HG03045 (cell line): ENCODE data around the gene PKMYT1.

Source experiments
- ATAC-seq: cut with Tn5 transposase; IDR thresholded peaks from one replicate; pipeline ENCODE4 v1.9.1; 2021; ENCODE audit warnings: mild to moderate bottlenecking, moderate library complexity; ENCODE audit not compliant: unreplicated experiment

Gene PKMYT1

DNA sequence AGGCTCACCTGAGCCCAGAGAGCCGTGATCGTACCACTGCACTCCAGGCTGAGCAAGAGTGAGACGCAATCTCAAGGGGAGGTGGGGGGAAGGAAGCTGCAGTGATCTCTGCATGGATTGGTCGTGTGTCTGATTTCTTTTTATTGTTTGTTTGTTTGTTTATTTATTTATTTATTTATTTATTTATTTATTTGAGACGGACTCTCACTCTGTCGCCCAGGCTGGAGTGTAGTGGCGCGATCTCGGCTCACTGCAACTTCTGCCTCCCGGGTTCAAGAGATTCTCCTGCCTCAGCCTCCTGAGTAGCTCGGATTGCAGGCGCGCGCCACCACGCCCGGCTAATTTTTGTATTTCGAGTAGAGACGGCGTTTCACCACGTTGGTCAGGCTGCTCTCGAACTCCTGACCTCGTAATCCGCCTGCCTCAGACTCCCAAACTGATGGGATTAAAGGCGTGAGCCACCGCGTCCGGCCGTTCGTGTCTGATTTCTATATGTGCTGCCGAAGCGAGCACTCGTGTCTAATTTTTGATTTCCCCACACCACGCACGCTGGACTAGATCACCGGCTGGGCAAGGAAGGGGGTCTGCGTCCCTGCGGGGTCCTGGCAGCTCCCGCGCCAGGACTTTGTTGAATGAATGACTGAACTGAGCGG, 39.5 kb upstream of the PKMYT1 start:
- ATAC-seq = no peak

DNA sequence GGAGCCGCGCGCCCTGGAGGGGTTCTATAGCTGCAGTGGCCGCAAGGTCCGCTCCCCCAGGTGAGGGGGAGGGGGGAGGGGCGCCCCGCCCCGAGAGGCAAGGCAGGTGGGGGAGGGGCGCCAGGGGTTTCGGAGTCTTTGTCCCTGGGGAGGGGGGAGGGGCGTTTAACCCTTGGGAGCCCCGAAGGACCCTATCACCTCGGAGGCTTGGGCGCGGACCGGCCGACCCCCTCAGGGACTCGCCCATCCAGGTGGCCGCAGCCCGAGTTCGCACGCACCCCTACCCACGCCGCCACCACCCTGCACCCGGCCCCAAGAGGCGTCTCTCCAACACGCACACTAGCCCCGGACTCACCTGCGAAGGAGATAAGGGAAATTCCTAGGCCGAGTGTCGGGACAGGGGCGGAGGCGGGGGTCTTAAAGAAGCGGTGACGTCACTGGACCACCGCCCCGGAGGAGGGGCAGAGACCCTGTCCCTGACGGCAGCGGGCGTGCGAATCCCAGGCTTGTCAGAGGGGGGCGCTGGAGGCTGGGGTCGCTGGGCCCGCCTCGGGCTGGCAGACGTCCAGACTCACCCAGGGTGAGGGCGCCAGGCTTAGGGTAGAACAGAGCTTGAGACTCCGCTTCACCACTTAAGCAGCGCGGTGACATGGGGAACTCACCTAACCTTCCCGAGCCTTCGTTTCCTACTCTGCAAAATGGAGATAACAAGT, 37.7 kb upstream of the PKMYT1 start, which contains the start of gene CLDN6:
TSS of gene CLDN6 (minus strand) at position 390 of the 713 bp plus-strand sequence. CDS start 2,162 bp downstream, outside the sequence.
- ATAC-seq = no peak

DNA sequence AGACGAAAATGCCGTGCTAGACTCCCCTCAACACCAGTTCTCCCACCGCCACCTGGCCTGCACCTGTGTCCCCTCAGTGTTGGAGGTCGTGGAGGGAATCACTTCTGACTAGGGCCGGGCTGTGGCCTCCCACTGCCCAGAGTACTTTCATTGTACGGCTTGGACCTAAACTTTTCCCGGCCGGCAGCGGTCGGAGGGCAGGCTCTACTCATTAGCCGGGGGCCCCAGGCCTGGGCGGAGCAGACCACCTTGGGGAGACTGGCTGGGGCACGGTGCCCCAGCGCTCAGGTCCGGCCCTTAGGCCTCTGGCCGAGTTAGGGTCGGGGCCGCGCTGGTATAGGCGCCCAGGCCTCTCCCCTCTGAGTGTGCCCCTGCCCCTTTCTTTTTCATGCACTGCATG, 37.1 kb upstream of the PKMYT1 start:
- no peak for ATAC-seq

DNA sequence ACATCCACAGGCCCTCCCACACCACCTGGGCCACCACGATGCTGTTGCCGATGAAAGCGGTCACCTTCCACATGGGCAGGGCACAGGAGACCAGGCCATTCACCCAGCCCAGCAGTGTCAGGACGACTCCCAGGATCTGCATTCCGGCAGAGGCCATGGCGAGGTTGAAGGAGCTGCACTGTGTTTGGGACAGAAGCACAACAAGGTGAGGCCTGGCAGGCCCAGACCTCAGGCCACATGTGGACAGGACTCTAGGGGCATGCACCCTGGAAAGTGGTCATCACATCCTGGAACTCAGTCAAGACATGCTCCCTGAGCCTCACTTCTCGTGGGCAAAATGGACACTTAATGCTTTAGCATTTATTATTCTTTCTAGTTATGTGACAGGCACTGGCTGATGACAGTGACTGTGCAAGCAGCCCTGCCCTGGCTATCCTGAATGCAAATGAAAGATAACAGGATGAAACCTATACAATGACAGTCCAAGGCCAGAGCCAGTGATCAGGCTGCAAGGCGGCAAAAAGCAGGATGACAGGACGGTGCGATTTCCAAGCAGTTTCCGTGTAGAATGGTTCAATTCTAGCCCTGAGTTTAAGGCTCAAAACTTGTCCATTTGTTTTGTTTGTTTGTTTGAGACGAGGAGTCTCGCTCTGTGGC, 35.7 kb upstream of the PKMYT1 start:
- ATAC-seq = no peak

DNA sequence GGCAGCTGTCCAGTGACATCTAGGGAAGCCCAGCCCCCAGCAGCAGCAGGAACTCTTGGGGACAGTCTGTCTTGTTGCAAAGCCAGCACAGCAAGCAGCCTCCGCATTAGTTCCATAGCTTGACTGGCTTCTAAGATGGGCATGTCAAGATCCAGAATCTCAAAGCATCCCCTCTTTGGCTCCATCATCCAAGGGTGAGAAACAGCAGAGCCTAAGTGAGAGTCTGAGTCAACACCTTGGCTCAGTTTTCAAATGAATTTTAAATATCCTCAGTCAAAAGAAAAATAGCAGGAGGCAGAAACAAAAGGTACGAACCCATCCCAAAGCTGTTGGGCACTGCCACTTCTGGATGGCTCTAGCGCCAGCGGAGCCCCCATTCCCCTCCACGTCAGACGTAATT, 34.7 kb upstream of the PKMYT1 start:
- no peak for ATAC-seq

DNA sequence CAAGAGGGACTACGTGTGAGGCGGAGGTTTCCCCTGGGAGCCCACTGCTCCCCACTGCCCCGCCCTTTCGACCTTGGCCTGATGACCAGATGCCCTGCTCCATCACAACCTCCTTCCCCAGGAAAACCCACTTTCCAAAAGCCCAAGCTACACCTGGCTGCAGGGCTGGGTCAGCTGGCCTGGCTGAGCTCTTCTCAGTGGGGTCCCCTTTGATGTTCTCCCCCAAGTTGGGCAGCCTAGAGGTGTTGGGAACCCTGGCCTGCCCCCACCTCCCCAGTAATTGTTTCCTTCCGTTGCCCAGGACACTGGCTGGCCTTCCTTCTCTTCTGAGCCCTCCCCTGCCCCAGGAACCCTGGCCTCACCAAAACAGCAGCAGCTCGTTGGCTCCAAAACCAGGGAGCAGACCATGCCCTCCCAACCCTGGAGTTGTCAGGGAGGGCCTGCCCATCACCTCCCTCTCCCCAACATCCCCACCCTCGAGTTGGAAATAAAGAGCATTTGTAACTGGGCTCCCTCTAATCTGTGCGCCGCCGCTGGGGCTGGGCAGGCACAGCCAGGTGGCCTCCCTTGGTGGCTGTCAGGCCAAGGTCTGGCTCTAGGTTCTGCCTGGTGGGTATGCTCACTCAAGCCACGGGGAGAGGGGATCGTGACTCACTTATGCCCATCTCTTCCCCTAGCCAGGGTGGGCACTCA, 33.9 kb upstream of the PKMYT1 start:
- no peak for ATAC-seq

DNA sequence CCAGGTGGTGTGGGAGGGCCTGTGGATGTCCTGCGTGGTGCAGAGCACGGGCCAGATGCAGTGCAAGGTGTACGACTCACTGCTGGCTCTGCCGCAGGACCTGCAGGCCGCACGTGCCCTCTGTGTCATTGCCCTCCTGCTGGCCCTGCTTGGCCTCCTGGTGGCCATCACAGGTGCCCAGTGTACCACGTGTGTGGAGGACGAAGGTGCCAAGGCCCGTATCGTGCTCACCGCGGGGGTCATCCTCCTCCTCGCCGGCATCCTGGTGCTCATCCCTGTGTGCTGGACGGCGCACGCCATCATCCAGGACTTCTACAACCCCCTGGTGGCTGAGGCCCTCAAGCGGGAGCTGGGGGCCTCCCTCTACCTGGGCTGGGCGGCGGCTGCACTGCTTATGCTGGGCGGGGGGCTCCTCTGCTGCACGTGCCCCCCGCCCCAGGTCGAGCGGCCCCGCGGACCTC, 33.3 kb upstream of the PKMYT1 start:
- no peak for ATAC-seq

DNA sequence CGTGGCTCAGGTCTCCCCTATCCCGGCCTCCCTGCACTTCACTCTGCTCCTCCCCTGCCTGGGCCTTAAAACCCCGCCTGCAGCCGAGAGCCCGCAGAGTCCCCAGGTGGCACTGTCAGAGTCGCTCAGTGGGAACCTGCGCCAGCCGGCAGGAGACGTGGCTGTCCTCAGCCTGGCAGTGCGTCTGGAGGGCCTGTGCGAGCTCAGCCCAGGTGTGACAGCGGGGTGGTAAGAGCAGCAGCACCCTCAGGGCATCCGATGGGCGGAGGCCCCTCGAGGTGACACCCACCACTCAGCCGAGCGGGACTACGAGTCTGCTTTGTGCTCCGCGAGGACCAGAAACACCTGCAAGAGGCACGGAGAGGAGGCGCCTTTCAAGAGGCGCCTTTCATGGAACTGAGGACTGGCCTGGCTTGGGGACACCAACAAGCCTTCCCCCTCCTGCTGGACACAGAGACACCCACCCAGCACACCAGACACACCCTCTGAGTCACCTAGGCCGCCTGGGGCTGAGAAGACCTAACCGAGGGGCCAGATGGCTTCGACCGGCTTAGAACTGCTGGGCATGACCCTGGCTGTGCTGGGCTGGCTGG, 32.7 kb upstream of the PKMYT1 start, which contains the start of gene CLDN9:
TSS of gene CLDN9 (plus strand) at position 96 of the 593 bp plus-strand sequence. CDS start at position 536, 440 bp downstream.
- ATAC-seq = no peak

DNA sequence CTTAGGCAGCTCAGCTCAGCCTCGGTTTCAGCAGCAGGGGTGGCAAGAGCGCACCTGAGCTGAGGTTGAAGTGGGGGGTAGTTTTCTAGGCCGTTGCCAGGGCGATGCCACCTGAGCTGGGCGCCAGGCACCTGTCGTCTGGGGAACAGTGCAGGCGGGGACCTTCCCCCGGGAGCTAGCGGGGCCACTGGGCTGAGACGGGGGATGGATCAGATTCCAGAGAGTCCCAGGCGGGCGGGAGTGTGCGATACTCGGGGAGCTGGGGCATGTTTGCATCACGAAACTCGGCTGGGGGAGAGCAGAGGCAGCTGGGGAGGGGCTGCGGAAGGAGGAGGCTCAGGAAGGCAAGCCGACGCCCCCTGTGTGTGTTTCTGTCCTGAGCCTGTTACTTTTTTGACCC, 32.0 kb upstream of the PKMYT1 start:
- no peak for ATAC-seq

DNA sequence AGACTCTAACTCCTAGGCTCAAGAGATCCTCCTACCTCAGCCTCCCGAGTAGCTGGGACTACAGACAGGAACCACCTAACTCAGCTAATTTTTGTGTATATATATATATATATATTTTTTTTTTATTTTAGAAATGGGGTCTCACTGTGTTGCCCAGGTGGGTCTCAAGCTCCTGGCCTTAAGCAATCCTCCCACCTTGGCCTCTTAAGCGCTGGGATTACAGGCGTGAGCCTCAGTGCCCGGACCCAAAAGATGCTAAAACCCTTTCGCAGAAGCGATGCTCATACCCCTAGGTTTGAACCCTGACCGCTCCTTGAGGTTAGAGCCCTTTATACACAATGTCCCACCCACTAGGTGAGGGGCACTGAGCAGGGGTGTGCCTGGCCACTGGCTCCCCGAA, 30.3 kb upstream of the PKMYT1 start:
- no peak for ATAC-seq

DNA sequence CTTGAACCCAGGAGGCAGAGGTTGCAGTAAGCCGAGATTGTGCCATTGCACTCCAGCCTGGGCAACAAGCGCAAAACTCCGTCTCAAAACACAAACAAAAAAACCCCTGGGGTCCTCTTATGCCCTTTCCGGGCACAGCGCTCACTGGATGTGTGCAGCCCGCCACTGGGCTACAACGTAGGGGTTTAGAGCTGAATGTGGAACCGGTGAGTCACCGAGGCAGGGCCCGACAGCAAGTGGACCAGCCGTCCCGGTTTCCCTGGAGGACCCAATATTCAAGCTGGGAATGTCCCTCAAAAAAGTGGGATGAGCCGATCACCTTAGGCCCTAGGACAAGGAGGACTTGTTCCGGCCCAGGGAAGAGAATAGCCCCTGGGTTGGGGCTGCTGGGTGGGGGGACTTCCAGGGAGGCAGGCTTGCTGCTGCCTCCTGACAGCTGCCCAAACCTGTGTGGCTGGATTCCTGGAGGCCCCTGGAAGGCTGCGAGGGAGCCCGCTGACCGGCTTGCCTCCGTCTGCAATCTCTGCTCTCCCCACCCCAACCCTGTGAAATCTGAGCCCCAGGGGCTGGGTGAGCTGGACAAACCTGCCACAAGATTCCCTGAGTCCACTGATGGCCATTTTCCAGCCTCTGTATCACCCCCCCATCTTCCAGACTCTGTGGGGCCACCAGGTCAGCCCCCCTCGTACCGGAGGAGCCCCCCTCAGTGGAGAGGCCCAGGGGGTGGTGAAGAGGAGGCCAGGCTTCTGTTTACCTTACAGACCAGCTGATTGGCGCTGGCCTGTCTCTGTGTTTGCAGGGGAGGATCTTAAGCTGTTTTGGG, 29.5 kb upstream of the PKMYT1 start:
- no peak for ATAC-seq

DNA sequence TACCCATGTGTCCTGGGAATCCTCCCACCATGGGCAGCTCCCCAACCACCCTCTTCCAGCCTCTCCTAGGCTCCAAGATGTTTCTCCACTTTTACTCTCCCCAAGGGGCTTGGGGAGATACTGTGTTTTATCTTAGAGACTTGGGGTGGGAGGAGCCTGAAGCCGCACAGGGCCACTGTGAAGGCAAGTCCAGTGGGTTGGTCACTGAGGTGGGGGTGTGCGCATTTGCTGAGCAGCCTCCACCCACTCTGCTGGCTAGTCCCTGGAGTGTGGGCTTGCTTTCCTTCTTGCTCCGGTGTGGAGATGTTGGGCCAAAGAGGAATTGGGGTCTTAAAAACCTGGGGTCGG, 28.4 kb upstream of the PKMYT1 start:
- ATAC-seq = no peak

DNA sequence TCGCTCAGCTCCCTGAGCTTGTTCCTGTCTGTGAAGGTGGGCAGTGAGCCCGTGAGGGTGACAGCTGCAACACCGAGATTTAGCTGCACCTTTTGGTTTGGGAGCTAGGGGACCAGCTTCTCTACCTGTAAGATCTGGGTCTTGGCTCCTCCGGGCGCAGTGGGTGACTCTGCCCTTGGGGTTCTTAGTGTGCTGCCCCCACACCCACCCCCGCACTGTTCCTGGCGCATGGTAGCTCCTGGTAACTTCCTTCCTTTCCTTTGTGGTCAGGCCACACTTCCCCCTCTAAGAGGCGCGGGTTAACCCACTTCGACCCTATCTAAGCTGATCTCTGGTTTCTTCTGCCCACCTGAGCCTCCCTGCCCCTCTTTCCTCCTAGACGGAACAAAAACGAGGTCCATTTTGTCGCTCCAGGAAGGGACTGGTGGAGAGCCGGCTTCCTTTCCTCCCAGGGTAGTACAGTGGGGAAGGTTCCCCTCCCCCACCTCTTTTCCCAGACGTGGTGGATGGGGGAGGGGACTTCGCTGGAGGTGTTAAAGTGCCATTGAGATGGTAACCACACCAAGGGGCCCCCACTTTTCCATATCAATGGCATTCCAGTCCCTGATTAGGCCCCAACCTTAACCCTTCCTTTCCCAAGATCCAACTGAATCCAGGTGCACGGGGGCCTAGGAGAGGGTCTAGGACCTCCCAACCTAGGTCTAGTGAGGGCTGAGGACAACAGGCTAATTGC, 27.9 kb upstream of the PKMYT1 start:
- ATAC-seq = no peak

DNA sequence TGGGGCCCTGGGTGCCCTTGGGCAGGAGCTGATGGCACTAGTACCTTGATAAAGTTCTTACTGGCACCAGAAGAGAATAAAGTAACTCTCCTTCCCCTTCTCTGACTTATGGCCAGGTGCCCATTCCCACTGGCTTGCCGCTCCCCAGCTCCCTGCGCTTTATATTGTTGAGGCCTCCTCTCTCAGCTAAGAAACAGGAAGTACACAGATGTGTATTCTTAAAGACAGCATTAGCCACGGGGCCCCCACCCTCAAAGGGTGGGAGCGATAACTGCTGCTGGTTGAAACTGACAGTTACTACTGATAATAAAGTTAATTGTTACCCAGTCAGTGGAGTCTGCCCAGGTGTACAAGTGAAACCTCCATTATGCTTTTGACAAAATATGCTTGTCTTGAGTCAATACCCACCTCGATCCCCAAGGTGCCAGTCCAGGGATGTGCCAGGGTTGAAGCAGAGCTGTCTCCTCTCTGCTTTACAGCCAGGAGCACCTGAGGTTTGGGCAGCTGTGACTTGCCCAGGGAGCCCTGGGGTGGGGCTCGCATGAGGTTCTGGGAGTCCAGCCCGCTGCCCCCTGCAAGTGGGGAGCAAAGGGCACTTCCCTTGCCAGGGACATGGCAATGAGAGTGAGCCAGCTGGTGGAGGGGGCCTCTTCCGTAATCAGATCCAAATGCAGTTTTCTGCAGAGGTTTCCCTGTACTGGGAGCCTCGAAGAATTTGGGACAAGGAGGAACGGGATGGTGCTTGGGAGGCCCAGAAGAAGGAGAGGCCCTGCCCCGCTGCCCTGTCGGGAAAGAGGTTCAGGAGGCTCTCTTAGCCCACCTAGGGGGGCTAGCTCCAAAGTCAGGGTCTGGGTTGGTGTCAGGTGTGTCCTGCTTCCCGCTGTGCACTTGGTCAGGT, 27.1 kb upstream of the PKMYT1 start:
- no peak for ATAC-seq

DNA sequence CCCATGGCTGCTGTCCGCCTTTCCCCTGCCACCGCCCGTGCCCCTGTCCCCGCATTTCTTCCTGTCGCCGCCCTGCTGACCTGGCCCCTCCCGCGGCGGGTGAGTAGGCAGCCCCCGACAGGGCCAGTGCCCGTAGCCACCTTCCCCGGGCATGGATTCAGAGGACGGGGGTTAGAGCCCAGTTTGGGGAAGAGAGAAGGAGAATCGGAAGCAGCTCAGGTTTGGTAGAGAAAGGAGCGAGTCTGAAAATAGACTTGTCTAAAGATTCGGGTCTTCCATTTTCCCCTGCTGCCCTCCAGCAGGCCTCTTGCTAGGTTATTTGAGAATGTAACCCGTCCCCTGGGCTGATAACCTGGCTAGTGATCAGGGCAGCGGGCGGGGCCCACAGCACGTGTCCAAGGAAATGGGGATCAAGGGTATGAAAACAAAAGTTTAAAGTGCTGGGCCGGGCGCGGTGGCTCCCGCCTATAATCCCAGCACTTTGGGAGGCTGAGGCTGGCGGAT, 24.6 kb upstream of the PKMYT1 start:
- no peak for ATAC-seq

DNA sequence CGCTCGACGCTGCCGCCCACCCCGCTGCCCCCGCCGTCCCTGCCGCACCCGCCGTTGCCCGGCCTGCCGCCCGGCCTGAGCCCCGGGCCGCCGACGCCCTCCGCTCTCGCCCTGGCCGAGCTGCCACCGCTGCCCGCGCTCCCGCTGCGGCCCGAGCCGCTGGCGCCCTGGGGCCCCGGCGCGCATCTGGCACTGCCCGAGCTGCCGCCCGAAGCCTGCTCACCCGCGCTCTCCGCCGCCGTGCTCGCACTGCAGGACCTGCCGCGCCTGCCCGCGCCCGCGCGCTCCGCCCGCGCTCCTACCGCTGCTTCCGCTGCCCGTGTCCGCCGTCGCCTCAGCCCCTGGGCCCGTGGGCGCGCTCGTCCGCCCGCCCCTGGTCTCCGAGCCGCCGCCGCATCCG, 24.1 kb upstream of the PKMYT1 start:
- ATAC-seq = peak; percentile 18

DNA sequence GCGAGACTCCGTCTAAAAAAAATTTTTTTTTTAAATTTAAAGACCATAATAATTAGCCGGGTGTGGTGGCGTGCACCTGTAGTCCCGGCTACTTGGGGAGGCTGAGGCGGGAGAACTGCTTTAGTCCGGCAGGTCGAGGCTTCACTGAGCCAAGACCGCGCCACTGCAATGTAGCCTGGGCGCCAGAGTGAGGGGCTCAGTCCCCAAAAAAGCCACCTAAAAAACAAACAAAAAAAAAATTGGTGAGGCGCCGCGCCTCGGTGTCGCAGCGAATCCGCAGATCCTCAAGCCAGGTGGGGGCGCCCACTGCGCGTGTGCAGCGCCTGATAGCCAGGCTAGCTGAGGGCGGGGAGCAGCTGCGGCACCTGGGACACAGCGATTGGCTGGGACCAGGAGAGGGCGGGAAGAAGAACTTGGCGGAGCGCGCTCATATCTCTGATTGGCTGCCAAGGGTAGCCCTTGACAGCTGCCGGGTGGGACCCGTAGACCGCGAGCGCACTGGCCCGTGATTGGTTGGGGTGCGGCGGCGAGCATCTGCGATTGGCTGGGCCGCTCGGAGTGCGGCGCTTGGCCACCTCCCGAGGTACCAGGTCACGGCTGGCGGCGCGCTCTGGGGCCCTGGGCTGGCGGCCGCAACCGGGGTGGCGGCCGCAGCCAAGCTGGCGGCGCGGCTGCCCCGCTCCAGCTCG, 23.5 kb upstream of the PKMYT1 start:
- ATAC-seq = peak; percentile 96

DNA sequence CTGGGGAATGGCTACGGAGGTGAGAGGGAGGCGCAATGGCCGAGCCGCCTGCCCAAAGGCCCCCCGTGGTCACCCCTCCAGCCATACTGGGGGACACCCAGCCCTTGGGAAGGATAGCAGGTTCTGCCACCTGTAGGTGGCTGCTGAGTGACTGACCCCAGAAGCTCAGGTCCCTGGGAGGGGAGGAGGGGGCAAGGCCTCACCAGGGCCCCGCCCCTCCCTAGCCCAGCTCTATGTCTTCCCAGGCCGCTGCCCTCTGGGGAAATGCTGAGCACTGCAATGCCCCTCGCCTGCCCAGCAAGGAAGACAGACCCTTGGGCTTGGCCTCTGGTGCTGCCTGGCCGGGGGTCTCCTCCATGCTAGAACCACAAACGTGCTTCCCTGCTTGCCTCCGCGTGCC, 21.1 kb upstream of the PKMYT1 start:
- ATAC-seq = no peak
